K562 (cell line): Measurements from ENCODE around the gene POLK. TPM values are rescaled to one million over a fixed set of nuclear protein-coding genes. Genes with fewer than 3 reads are reported as not detected.

Experiments
- CBX5 ChIP-seq: IDR thresholded peaks from 2 replicates; pipeline ENCODE4 v1.6.1; 2014; ENCODE audit warnings: low read depth, borderline replicate concordance
- CSDE1 ChIP-seq, 2 experiments: fragments of 450-650 bp; IDR thresholded peaks; 2 replicates each; pipeline ENCODE4 v1.6.1; 2016; ENCODE audit warnings: mild to moderate bottlenecking in 1 of 2
- ERF ChIP-seq: fragments of 450-650 bp; formaldehyde crosslinking; IDR thresholded peaks from 2 replicates; pipeline ENCODE4 v1.4.0; 2020; ENCODE audit warnings: mild to moderate bottlenecking, mixed read lengths
- HIVEP1 ChIP-seq: fragments of 250-450 bp; sonication (Bioruptor Pico); IDR thresholded peaks from 2 replicates; pipeline ENCODE4 v1.4.0; 2020; ENCODE audit warnings: mild to moderate bottlenecking
- ILK ChIP-seq: fragments of 450-650 bp; IDR thresholded peaks from 2 replicates; pipeline ENCODE4 v1.6.1; 2016; ENCODE audit warnings: missing genetic modification characterization, low read depth, mild to moderate bottlenecking, missing compliant biosample characterization, moderate library complexity, borderline replicate concordance
- NCOA6 ChIP-seq: fragments of 450-650 bp; IDR thresholded peaks from 2 replicates; pipeline ENCODE4 v1.6.1; 2017; ENCODE audit warnings: mild to moderate bottlenecking
- PRPF4 ChIP-seq: fragments of 200-400 bp; formaldehyde crosslinking; IDR thresholded peaks from one replicate; pipeline ENCODE4 v1.6.1; 2017; ENCODE audit warnings: low read length, low read depth, mild to moderate bottlenecking; ENCODE audit not compliant: insufficient read depth, poor library complexity, severe bottlenecking
- RBM34 ChIP-seq: fragments of 200-400 bp; formaldehyde crosslinking; IDR thresholded peaks from 2 replicates; pipeline ENCODE4 v1.6.1; 2018; ENCODE audit warnings: low read length, borderline replicate concordance; ENCODE audit not compliant: insufficient read depth
- RBM39 ChIP-seq: fragments of 200-400 bp; formaldehyde crosslinking; optimal IDR thresholded peaks from 2 replicates; pipeline ENCODE3; 2018; ENCODE audit warnings: low read depth, low read length
- SP1 ChIP-seq: sonication (generic); formaldehyde crosslinking; IDR thresholded peaks from 2 replicates; pipeline ENCODE4 v1.8.1; 2022; ENCODE audit warnings: mild to moderate bottlenecking, missing genetic modification reagents
- SRF ChIP-seq, 2 experiments: fragments of 250-450, 450-650 bp in 1 of 2; sonication (Bioruptor Pico) in 1 of 2; sonication (generic) in 1 of 2; formaldehyde crosslinking; IDR thresholded peaks; 2 replicates each; pipeline versions ENCODE4 v1.5.0 to v1.5.1; 2020 to 2022; ENCODE audit warnings: mild to moderate bottlenecking in 1 of 2, missing genetic modification reagents in 1 of 2
- ZNF232 ChIP-seq: sonication (generic); formaldehyde crosslinking; IDR thresholded peaks from 2 replicates; pipeline ENCODE4 v1.8.0; 2022; ENCODE audit warnings: mild to moderate bottlenecking, missing genetic modification reagents
- polyA plus RNA-seq, 8 experiments: library from polyadenylated mRNA; depleted of rRNA in 4 of 8; stranded (reverse) in 5 of 8; unstranded in 3 of 8; fragments of >200 nt; fragmentation: Nextera tagmentation in 2 of 8; fragmentation: Illumina TruSeq in 1 of 8; extraction: Ambion mirVana in 2 of 8; extraction: Trizol in 1 of 8; gene quantifications; 2 replicates each; pipeline versions ENCODE4 v1.2.1 to v1.2.3, GENCODE V29; 2011 to 2014; ENCODE audit warnings: inconsistent platforms in 1 of 8, missing spikeins in 1 of 8
- total RNA-seq, 7 experiments: library from RNA; depleted of rRNA in 6 of 7; stranded (reverse); fragments of >200 nt in 6 of 7; fragmentation: Illumina TruSeq in 2 of 7; extraction: Trizol in 2 of 7; gene quantifications; 2 replicates each; pipeline versions ENCODE4 v1.2.1 to v1.2.3, GENCODE V29; 2011 to 2021; ENCODE audit warnings: low replicate concordance in 1 of 7
- TF ChIP-seq, protein P1 (sequence below): fragments of 250-450 bp; sonication (Bioruptor Pico); IDR thresholded peaks from 2 replicates; pipeline ENCODE4 v1.4.0; 2020
- TF ChIP-seq, protein P2 (sequence below): IDR thresholded peaks from 3 replicates; pipeline ENCODE4 v1.6.1; 2011; ENCODE audit warnings: borderline replicate concordance, mild to moderate bottlenecking, moderate library complexity; ENCODE audit not compliant: insufficient read length; ENCODE audit errors: extremely low read depth
- TF ChIP-seq, protein P3 (sequence below): fragments of 450-650 bp; IDR thresholded peaks from 2 replicates; pipeline ENCODE4 v1.6.1; 2016

POLK gene
- total and polyA plus RNA-seq, 9 of the 15 experiments (the other 6 are each of a cell fraction or from before 2014, with no cell fraction given): 6.1 to 31.6 (median 16.5) TPM

DNA sequence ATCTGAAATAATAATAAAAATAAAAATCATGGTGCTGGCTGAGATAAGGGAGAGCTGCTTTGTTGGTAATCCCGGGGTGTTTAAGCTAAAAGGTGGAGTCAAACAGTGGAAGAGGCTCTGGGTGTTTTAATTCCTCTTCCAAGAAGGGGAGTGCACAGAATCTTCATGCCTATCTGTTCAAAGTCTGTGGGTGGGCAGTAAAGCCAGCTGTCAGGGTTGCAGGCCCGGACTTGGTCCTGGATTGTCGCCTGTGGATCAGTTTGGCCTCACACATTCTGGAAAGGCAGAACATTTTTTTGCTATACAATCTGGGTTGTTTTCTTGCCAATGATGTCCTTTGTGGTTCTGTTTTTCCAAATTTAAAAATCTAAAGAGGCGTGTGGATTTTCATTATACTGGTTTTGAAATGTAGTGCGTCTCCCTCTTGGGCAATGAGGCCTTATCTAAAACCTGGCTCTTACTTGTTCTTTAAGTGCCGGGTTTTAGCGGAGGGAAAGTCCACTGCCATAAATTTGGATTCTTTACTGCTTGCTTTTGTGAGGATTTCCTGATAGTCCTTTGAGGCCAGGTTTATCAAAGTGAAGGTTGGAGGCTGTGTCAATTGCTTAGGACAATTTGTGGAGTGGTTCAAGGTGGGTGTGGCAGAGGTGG is 105.4 kb downstream of the POLK start (continued):
- TF ChIP-seq PRPF4 (no peak), CBX5 (no peak), RBM39 (no peak), CSDE1 (IDR thresholded peaks at IDR 0.05) (no peak), ERF (CRISPR knock-in tag) (no peak), SRF (CRISPR knock-in tag; IDR thresholded peaks at IDR 0.05) (no peak), RBM34 (no peak), SP1 (CRISPR knock-in tag) (no peak), ZNF232 (CRISPR knock-in tag) (no peak), ILK (tag) (no peak), HIVEP1 (CRISPR knock-in tag) (no peak), NCOA6 (no peak)
- TF ChIP-seq, protein P1, sequence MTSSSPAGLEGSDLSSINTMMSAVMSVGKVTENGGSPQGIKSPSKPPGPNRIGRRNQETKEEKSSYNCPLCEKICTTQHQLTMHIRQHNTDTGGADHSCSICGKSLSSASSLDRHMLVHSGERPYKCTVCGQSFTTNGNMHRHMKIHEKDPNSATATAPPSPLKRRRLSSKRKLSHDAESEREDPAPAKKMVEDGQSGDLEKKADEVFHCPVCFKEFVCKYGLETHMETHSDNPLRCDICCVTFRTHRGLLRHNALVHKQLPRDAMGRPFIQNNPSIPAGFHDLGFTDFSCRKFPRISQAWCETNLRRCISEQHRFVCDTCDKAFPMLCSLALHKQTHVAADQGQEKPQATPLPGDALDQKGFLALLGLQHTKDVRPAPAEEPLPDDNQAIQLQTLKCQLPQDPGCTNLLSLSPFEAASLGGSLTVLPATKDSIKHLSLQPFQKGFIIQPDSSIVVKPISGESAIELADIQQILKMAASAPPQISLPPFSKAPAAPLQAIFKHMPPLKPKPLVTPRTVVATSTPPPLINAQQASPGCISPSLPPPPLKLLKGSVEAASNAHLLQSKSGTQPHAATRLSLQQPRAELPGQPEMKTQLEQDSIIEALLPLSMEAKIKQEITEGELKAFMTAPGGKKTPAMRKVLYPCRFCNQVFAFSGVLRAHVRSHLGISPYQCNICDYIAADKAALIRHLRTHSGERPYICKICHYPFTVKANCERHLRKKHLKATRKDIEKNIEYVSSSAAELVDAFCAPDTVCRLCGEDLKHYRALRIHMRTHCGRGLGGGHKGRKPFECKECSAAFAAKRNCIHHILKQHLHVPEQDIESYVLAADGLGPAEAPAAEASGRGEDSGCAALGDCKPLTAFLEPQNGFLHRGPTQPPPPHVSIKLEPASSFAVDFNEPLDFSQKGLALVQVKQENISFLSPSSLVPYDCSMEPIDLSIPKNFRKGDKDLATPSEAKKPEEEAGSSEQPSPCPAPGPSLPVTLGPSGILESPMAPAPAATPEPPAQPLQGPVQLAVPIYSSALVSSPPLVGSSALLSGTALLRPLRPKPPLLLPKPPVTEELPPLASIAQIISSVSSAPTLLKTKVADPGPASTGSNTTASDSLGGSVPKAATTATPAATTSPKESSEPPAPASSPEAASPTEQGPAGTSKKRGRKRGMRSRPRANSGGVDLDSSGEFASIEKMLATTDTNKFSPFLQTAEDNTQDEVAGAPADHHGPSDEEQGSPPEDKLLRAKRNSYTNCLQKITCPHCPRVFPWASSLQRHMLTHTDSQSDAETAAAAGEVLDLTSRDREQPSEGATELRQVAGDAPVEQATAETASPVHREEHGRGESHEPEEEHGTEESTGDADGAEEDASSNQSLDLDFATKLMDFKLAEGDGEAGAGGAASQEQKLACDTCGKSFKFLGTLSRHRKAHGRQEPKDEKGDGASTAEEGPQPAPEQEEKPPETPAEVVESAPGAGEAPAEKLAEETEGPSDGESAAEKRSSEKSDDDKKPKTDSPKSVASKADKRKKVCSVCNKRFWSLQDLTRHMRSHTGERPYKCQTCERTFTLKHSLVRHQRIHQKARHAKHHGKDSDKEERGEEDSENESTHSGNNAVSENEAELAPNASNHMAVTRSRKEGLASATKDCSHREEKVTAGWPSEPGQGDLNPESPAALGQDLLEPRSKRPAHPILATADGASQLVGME (CRISPR knock-in tag): no peak
- TF ChIP-seq, protein P2, sequence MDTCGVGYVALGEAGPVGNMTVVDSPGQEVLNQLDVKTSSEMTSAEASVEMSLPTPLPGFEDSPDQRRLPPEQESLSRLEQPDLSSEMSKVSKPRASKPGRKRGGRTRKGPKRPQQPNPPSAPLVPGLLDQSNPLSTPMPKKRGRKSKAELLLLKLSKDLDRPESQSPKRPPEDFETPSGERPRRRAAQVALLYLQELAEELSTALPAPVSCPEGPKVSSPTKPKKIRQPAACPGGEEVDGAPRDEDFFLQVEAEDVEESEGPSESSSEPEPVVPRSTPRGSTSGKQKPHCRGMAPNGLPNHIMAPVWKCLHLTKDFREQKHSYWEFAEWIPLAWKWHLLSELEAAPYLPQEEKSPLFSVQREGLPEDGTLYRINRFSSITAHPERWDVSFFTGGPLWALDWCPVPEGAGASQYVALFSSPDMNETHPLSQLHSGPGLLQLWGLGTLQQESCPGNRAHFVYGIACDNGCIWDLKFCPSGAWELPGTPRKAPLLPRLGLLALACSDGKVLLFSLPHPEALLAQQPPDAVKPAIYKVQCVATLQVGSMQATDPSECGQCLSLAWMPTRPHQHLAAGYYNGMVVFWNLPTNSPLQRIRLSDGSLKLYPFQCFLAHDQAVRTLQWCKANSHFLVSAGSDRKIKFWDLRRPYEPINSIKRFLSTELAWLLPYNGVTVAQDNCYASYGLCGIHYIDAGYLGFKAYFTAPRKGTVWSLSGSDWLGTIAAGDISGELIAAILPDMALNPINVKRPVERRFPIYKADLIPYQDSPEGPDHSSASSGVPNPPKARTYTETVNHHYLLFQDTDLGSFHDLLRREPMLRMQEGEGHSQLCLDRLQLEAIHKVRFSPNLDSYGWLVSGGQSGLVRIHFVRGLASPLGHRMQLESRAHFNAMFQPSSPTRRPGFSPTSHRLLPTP: no peak
- TF ChIP-seq, protein P3, sequence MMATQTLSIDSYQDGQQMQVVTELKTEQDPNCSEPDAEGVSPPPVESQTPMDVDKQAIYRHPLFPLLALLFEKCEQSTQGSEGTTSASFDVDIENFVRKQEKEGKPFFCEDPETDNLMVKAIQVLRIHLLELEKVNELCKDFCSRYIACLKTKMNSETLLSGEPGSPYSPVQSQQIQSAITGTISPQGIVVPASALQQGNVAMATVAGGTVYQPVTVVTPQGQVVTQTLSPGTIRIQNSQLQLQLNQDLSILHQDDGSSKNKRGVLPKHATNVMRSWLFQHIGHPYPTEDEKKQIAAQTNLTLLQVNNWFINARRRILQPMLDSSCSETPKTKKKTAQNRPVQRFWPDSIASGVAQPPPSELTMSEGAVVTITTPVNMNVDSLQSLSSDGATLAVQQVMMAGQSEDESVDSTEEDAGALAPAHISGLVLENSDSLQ: no peak
